DOHH2 (cell line): ENCODE data around the gene NCAPD2.

Experiments
- EZH2phosphoT487 ChIP-seq: fragments of 200-600 bp; sonication (generic); IDR thresholded peaks from 2 replicates; pipeline ENCODE4 v1.6.1; 2017; ENCODE audit warnings: borderline replicate concordance, mild to moderate bottlenecking, antibody characterized with exemption, low read length, moderate library complexity, mixed read lengths
- TF ChIP-seq, protein P1 (sequence below): fragments of 200-600 bp; sonication (generic); IDR thresholded peaks from one replicate; pipeline ENCODE4 v1.5.1; 2014; ENCODE audit warnings: antibody characterized with exemption, mild to moderate bottlenecking, low read depth, low read length; ENCODE audit not compliant: poor library complexity, severe bottlenecking

DNA sequence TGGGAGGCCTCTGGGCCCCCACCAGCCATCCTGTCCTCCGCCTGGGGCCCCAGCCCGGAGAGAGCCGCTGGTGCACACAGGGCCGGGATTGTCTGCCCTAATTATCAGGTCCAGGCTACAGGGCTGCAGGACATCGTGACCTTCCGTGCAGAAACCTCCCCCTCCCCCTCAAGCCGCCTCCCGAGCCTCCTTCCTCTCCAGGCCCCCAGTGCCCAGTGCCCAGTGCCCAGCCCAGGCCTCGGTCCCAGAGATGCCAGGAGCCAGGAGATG lies 39.7 kb downstream of the NCAPD2 start:
- TF ChIP-seq, protein P1, sequence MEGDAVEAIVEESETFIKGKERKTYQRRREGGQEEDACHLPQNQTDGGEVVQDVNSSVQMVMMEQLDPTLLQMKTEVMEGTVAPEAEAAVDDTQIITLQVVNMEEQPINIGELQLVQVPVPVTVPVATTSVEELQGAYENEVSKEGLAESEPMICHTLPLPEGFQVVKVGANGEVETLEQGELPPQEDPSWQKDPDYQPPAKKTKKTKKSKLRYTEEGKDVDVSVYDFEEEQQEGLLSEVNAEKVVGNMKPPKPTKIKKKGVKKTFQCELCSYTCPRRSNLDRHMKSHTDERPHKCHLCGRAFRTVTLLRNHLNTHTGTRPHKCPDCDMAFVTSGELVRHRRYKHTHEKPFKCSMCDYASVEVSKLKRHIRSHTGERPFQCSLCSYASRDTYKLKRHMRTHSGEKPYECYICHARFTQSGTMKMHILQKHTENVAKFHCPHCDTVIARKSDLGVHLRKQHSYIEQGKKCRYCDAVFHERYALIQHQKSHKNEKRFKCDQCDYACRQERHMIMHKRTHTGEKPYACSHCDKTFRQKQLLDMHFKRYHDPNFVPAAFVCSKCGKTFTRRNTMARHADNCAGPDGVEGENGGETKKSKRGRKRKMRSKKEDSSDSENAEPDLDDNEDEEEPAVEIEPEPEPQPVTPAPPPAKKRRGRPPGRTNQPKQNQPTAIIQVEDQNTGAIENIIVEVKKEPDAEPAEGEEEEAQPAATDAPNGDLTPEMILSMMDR = no peak
- no peak for TF ChIP-seq EZH2phosphoT487
